GM13977 (cell line): ENCODE results near the gene KIF13A.
A peak's percentile ranks its signal among the peaks of the same experiment; 100 is the strongest.

ENCODE experiments used
- DNase-seq: peaks from one replicate; pipeline ENCODE4 v3.0.0; 2012; ENCODE audit warnings: low spot score
- CTCF ChIP-seq: IDR thresholded peaks from 2 replicates; pipeline ENCODE4 v1.5.1; 2012; ENCODE audit warnings: mild to moderate bottlenecking, control low read depth; ENCODE audit not compliant: insufficient read depth; ENCODE audit errors: extremely low read depth, missing control alignments
- in situ Hi-C: fragments of 300-500 bp; cut with MboI; formaldehyde crosslinking; loops from one replicate; pipeline ENCODE4 v1.12.0; 2022; ENCODE audit warnings: low sequenced_read_pairs, low pct_unique_long_range_greater_than_20kb, mixed read lengths, inconsistent platforms; ENCODE audit not compliant: unreplicated experiment

KIF13A gene

GRCh38 chr6:17885889-17886576 is 101.4 kb downstream of the KIF13A start:
- TF ChIP-seq CTCF = no peak
- no peak for DNase-seq
- in situ Hi-C loops = no loop called here

GRCh38 chr6:17884498-17885478 is 102.6 kb downstream of the KIF13A start:
- in situ Hi-C loops = no loop called here
- no peak for TF ChIP-seq CTCF
- DNase-seq = peak; percentile 42

- DNase-seq = no peak
Measured at GRCh38 chr6:17883665-17884497, 103.6 kb downstream of the KIF13A start.

GRCh38 chr6:17881085-17881858 is 106.2 kb downstream of the KIF13A start:
- DNase-seq = no peak
- in situ Hi-C loops = no loop called here
- no peak for TF ChIP-seq CTCF

More at GRCh38 chr6:17883665-17884497, 103.6 kb downstream of the KIF13A start:
- in situ Hi-C loops = no loop called here
- no peak for TF ChIP-seq CTCF

- in situ Hi-C loops = no loop called here
- no peak for TF ChIP-seq CTCF
- DNase-seq = no peak
Measured at GRCh38 chr6:17879184-17879583, 108.3 kb downstream of the KIF13A start.

- DNase-seq = no peak
- in situ Hi-C loops = no loop called here
- TF ChIP-seq CTCF = no peak
Measured at GRCh38 chr6:17878734-17879133, 108.7 kb downstream of the KIF13A start.
